K562 (cell line): ENCODE data around the gene MYL4. TPM values are rescaled to one million over a fixed set of nuclear protein-coding genes. Genes with fewer than 3 reads are reported as not detected.

Experiments used
- ATAC-seq: fragments of 200-7000 bp; cut with Tn5 transposase; 3 replicates; pipeline ENCODE4 v1.9.1; 2020; ENCODE audit warnings: moderate library complexity
- BruUV-seq: library from RNA; stranded (reverse); fragments of 400-500 nt; replicated peaks from 2 replicates; lab custom pipeline; 2021; lab: Mats Ljungman, UMichigan
- CTCF ChIA-PET: fragments of 300-600 bp; formaldehyde crosslinking; extraction: SDS; loops from one replicate; lab custom pipeline; 2021; ENCODE audit warnings: low intra/inter-chr PET ratio; lab: Yijun Ruan, JAX
- POLR2A ChIA-PET: fragments of 300-600, 350-650 bp; sonication (Branson Sonifier 250); formaldehyde crosslinking; extraction: SDS; loops from one replicate; lab custom pipeline; 2021; ENCODE audit warnings: antibody characterized with exemption, inconsistent platforms; lab: Yijun Ruan, JAX
- DNase-seq, 4 experiments: peaks; one replicate each; pipeline versions ENCODE4 v3.0.0 to v3.0.0-alpha.2; 2011 to 2018; ENCODE audit warnings: low spot score in 3 of 4, mixed read lengths in 3 of 4; ENCODE audit errors: extremely low read depth in 1 of 4
- FAIRE-seq: peaks from 2 replicates; lab custom pipeline; 2011; peaks lifted over from hg19 to GRCh38; lab: Jason Lieb, UNC
- H2AFZ ChIP-seq: 2 replicates; pipeline ENCODE4 v1.6.0; 2011; ENCODE audit warnings: low read depth, low read length, control low read depth, inconsistent platforms
- H3K27ac ChIP-seq: fragments of 200-600 bp; 3 replicates; pipeline ENCODE4 v1.8.0; 2011; ENCODE audit warnings: low read depth, mild to moderate bottlenecking, control low read depth, inconsistent platforms, low read length, moderate library complexity, mixed read lengths; ENCODE audit errors: extremely low read depth
- H3K27me3 ChIP-seq, 2 experiments: fragments of 300-600 bp in 1 of 2; 2 replicates in 1 of 2; 3 replicates in 1 of 2; pipeline versions ENCODE4 v1.6.0 to v1.8.0; 2011; ENCODE audit warnings: inconsistent platforms in 2 of 2, low read length in 2 of 2, mild to moderate bottlenecking in 1 of 2, mixed read lengths in 1 of 2, moderate library complexity in 1 of 2; ENCODE audit not compliant: control insufficient read depth in 2 of 2, insufficient read depth in 2 of 2
- H3K36me3 ChIP-seq: fragments of 300-600 bp; 3 replicates; pipeline ENCODE4 v1.8.0; 2011; ENCODE audit warnings: mild to moderate bottlenecking, low read length, inconsistent platforms; ENCODE audit not compliant: control insufficient read depth, insufficient read depth
- H3K4me1 ChIP-seq, 2 experiments: fragments of 200-600 bp in 1 of 2; replicated peaks in 1 of 2; 2 replicates in 1 of 2; 3 replicates in 1 of 2; pipeline versions ENCODE4 v1.5.1 to v1.8.0; 2011; ENCODE audit warnings: inconsistent platforms in 2 of 2, low read length in 2 of 2, mild to moderate bottlenecking in 1 of 2, mixed read lengths in 1 of 2, moderate library complexity in 1 of 2; ENCODE audit not compliant: control insufficient read depth in 2 of 2, insufficient read depth in 2 of 2
- H3K4me2 ChIP-seq: 2 replicates; pipeline ENCODE4 v1.6.1; 2011; ENCODE audit warnings: low read length, control low read depth, inconsistent platforms, mixed read lengths; ENCODE audit not compliant: insufficient read depth
- H3K4me3 ChIP-seq: fragments of 200-600 bp; sonication (generic), shearing (Covaris generic); 2 replicates; pipeline ENCODE4 v1.5.1; 2016; ENCODE audit warnings: control low read depth, inconsistent platforms
- H3K79me2 ChIP-seq: fragments of 200-600 bp; 3 replicates; pipeline ENCODE4 v1.8.0; 2011; ENCODE audit warnings: low read length, inconsistent platforms; ENCODE audit not compliant: control insufficient read depth, insufficient read depth
- H3K9ac ChIP-seq, 2 experiments: 2 replicates each; pipeline versions ENCODE4 v1.6.0 to v1.6.1; 2011; ENCODE audit warnings: low read depth in 2 of 2, low read length in 2 of 2, control low read depth in 1 of 2, inconsistent platforms in 1 of 2, mild to moderate bottlenecking in 1 of 2, mixed read lengths in 1 of 2; ENCODE audit not compliant: insufficient read depth in 1 of 2
- H3K9me1 ChIP-seq: one replicate; pipeline ENCODE4 v1.6.0; 2011; ENCODE audit warnings: inconsistent platforms, mild to moderate bottlenecking, low read length, moderate library complexity; ENCODE audit not compliant: control insufficient read depth, insufficient read depth
- H3K9me3 ChIP-seq: replicated peaks from 2 replicates; pipeline ENCODE4 v1.5.1; 2011; ENCODE audit warnings: low read depth, low read length, inconsistent platforms; ENCODE audit not compliant: control insufficient read depth, insufficient read depth
- H4K20me1 ChIP-seq: replicated peaks from 2 replicates; pipeline ENCODE4 v1.6.1; 2011; ENCODE audit warnings: low read length, inconsistent platforms, mixed read lengths; ENCODE audit not compliant: control insufficient read depth, insufficient read depth
- E2F3 ChIP-seq: fragments of 250-450 bp; sonication (Bioruptor Pico); IDR thresholded peaks from 2 replicates; pipeline ENCODE4 v1.4.0; 2020; ENCODE audit warnings: mild to moderate bottlenecking
- ELF1 ChIP-seq: fragments of 200-800 bp; sonication (Bioruptor generic); IDR thresholded peaks from 2 replicates; pipeline ENCODE4 v1.6.1; 2016; ENCODE audit warnings: missing genetic modification characterization, missing compliant biosample characterization
- FIP1L1 ChIP-seq: fragments of 200-400 bp; formaldehyde crosslinking; IDR thresholded peaks from 2 replicates; pipeline ENCODE4 v1.6.1; 2018; ENCODE audit warnings: mild to moderate bottlenecking, low read depth, low read length; ENCODE audit not compliant: poor library complexity, severe bottlenecking
- MEIS2 ChIP-seq: fragments of 450-650 bp; IDR thresholded peaks from 2 replicates; pipeline ENCODE4 v1.6.1; 2014; ENCODE audit warnings: mild to moderate bottlenecking; ENCODE audit not compliant: partially characterized antibody
- NFXL1 ChIP-seq: fragments of 450-650 bp; formaldehyde crosslinking; IDR thresholded peaks from 2 replicates; pipeline ENCODE4 v1.4.0; 2021; ENCODE audit warnings: mild to moderate bottlenecking
- TAF1 ChIP-seq: IDR thresholded peaks from 2 replicates; pipeline ENCODE4 v1.6.1; 2011; ENCODE audit warnings: mild to moderate bottlenecking, low read length, moderate library complexity; ENCODE audit not compliant: insufficient read depth, control insufficient read depth, severe bottlenecking; ENCODE audit errors: extremely low read depth
- TCFL5 ChIP-seq: fragments of 250-450 bp; sonication (Bioruptor Pico); conservative IDR thresholded peaks from 2 replicates; pipeline ENCODE4 v1.6.1; 2021; ENCODE audit warnings: mild to moderate bottlenecking, moderate library complexity, matching md5 sums
- ZNF232 ChIP-seq: sonication (generic); formaldehyde crosslinking; IDR thresholded peaks from 2 replicates; pipeline ENCODE4 v1.8.0; 2022; ENCODE audit warnings: mild to moderate bottlenecking, missing genetic modification reagents
- ZNF311 ChIP-seq: fragments of 250-450 bp; sonication (Bioruptor Pico); IDR thresholded peaks from 2 replicates; pipeline ENCODE4 v1.4.0; 2020; ENCODE audit warnings: mild to moderate bottlenecking, moderate library complexity
- WGBS: fragments of 100-300 bp; shearing (Covaris generic); methylation state at CpG from one replicate; pipeline ENCODE4 v1.1.6; 2016; ENCODE audit warnings: low coverage, mixed read lengths; ENCODE audit not compliant: insufficient coverage; ENCODE audit errors: missing lambda C conversion rate; 5-methylcytosine and 5-hydroxymethylcytosine counted together
- in situ Hi-C: fragments of 300-500 bp; cut with MboI; formaldehyde crosslinking; loops from 4 replicates; pipeline ENCODE4 v1.15.0; 2018; ENCODE audit warnings: inconsistent platforms, mixed read lengths
- intact Hi-C: fragments of 100-400 bp; cut with micrococcal nuclease; formaldehyde crosslinking; loops from 2 replicates; pipeline ENCODE4 v1.14.2; 2022
- polyA plus RNA-seq, 8 experiments: library from polyadenylated mRNA; depleted of rRNA in 4 of 8; stranded (reverse) in 5 of 8; unstranded in 3 of 8; fragments of >200 nt; fragmentation: Nextera tagmentation in 2 of 8; fragmentation: Illumina TruSeq in 1 of 8; extraction: Ambion mirVana in 2 of 8; extraction: Trizol in 1 of 8; gene quantifications; 2 replicates each; pipeline versions ENCODE4 v1.2.1 to v1.2.3, GENCODE V29; 2011 to 2014; ENCODE audit warnings: inconsistent platforms in 1 of 8, missing spikeins in 1 of 8
- total RNA-seq, 7 experiments: library from RNA; depleted of rRNA in 6 of 7; stranded (reverse); fragments of >200 nt in 6 of 7; fragmentation: Illumina TruSeq in 2 of 7; extraction: Trizol in 2 of 7; gene quantifications; 2 replicates each; pipeline versions ENCODE4 v1.2.1 to v1.2.3, GENCODE V29; 2011 to 2021; ENCODE audit warnings: low replicate concordance in 1 of 7
- TF ChIP-seq, protein P1 (sequence below): fragments of 200-800 bp; sonication (Bioruptor generic); IDR thresholded peaks from 2 replicates; pipeline ENCODE4 v1.6.1; 2017; ENCODE audit warnings: missing genetic modification characterization, missing compliant biosample characterization
- TF ChIP-seq, protein P2 (sequence below), 2 experiments: fragments of 450-650 bp; conservative IDR thresholded peaks; 2 replicates each; pipeline ENCODE4 v1.6.1; 2017; ENCODE audit warnings: mild to moderate bottlenecking in 2 of 2, moderate library complexity in 2 of 2
- TF ChIP-seq, protein P3 (sequence below): sonication (generic); formaldehyde crosslinking; IDR thresholded peaks from 2 replicates; pipeline ENCODE4 v1.9.0; 2022; ENCODE audit warnings: mild to moderate bottlenecking, missing genetic modification reagents

MYL4 gene
- total and polyA plus RNA-seq, 9 of the 15 experiments (the other 6 are each of a cell fraction or from before 2014, with no cell fraction given) = 117 to 423 (median 221) TPM

DNA sequence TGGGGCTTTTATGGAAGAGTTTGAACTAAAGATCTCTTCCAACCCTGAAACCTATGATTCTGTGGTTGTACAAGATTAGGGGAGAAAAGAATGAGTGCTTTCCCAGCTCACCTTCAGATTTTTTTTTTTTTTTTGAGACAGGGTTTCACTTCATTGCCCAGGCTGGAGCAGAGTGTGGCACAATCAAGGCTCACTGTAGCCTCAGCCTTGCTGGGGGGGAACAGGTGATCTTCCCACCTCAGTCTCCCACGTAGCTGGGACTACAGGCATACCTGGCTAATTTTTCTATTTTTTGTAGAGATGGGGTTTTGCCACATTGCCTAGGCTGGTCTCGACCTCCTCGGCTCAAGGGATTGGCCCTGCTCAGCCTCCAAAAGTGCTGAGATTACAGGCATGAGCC is 22.7 kb downstream of the MYL4 start:
- intact Hi-C loops = loop anchor here (2.0 kb wide), 2 partner anchors 57 to 383 kb away; no protein-coding TSS in a partner anchor
- BruUV-seq = no TSS peak
- ChIA-PET POLR2A (interaction anchor here (0.6 to 0.9 kb wide), 2 partner anchors 29 to 233 kb away, joined by 3 to 4 read pairs; no protein-coding TSS in a partner anchor), CTCF (interaction anchor here (3.7 kb wide), 1 partner anchor 83 kb away, joined by 58 read pairs; no protein-coding TSS in a partner anchor)
- H3K4me2 ChIP-seq = no peak overlapping the region
- no peak for FAIRE-seq
- no peak for DNase-seq
- H4K20me1 ChIP-seq = no peaks in the 10 kb centered on the region
- TF ChIP-seq FIP1L1 (no peak), MEIS2 (no peak), ZNF311 (CRISPR knock-in tag) (no peak), TAF1 (no peak), TCFL5 (CRISPR knock-in tag) (no peak), E2F3 (CRISPR knock-in tag) (no peak), ZNF232 (CRISPR knock-in tag) (no peak), NFXL1 (CRISPR knock-in tag) (no peak), ELF1 (no peak)
- TF ChIP-seq, protein P1, sequence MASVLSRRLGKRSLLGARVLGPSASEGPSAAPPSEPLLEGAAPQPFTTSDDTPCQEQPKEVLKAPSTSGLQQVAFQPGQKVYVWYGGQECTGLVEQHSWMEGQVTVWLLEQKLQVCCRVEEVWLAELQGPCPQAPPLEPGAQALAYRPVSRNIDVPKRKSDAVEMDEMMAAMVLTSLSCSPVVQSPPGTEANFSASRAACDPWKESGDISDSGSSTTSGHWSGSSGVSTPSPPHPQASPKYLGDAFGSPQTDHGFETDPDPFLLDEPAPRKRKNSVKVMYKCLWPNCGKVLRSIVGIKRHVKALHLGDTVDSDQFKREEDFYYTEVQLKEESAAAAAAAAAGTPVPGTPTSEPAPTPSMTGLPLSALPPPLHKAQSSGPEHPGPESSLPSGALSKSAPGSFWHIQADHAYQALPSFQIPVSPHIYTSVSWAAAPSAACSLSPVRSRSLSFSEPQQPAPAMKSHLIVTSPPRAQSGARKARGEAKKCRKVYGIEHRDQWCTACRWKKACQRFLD (CRISPR knock-in tag) = no peak
- TF ChIP-seq, protein P2, sequence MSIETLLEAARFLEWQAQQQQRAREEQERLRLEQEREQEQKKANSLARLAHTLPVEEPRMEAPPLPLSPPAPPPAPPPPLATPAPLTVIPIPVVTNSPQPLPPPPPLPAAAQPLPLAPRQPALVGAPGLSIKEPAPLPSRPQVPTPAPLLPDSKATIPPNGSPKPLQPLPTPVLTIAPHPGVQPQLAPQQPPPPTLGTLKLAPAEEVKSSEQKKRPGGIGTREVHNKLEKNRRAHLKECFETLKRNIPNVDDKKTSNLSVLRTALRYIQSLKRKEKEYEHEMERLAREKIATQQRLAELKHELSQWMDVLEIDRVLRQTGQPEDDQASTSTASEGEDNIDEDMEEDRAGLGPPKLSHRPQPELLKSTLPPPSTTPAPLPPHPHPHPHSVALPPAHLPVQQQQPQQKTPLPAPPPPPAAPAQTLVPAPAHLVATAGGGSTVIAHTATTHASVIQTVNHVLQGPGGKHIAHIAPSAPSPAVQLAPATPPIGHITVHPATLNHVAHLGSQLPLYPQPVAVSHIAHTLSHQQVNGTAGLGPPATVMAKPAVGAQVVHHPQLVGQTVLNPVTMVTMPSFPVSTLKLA (conservative IDR thresholded peaks at IDR 0.05) = no peak
- TF ChIP-seq, protein P3, sequence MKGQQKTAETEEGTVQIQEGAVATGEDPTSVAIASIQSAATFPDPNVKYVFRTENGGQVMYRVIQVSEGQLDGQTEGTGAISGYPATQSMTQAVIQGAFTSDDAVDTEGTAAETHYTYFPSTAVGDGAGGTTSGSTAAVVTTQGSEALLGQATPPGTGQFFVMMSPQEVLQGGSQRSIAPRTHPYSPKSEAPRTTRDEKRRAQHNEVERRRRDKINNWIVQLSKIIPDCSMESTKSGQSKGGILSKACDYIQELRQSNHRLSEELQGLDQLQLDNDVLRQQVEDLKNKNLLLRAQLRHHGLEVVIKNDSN (CRISPR knock-in tag) = no peak
- WGBS = 70% methylated on average over 3 of the region's 3 CpGs
- H3K9me3 ChIP-seq = no peaks in the 10 kb centered on the region; the same call in 1 of the 2 replicates
- no peak overlapping the region for H2AFZ ChIP-seq
- ATAC-seq = no peak
- in situ Hi-C loops = loop anchor here (5.0 kb wide), 1 partner anchor 80 kb away; no protein-coding TSS in a partner anchor
- no peak overlapping the region for H3K27ac ChIP-seq
- H3K9me1 ChIP-seq = no peaks in the 10 kb centered on the region
- no peaks in the 10 kb centered on the region for H3K79me2 ChIP-seq
- no peaks in the 10 kb centered on the region for H3K27me3 ChIP-seq
- H3K36me3 ChIP-seq = no peaks in the 10 kb centered on the region
- no peak overlapping the region for H3K9ac ChIP-seq
- H3K4me3 ChIP-seq = no peak overlapping the region
- H3K4me1 ChIP-seq = peaks cover 5 to 18% of the 10 kb centered on the region in 2 experiments; a peak in 3 of 5 replicates
